Breast epithelium (tissue), 3 donors: ENCODE results near the gene SERAC1.

Source experiments
- POLR2AphosphoS5 ChIP-seq, 3 donors: sonication (generic); formaldehyde crosslinking; IDR thresholded peaks; one replicate each; pipeline ENCODE4 v1.6.1; 2017; ENCODE audit warnings: antibody characterized with exemption in 3 of 3
- TF ChIP-seq, protein P1 (sequence below), 3 donors: fragments of 450-650 bp; IDR thresholded peaks; one replicate each; pipeline ENCODE4 v1.5.1; 2016 to 2017; ENCODE audit warnings: antibody characterized with exemption in 3 of 3, mild to moderate bottlenecking in 3 of 3, moderate library complexity in 3 of 3

- TF ChIP-seq, protein P1, sequence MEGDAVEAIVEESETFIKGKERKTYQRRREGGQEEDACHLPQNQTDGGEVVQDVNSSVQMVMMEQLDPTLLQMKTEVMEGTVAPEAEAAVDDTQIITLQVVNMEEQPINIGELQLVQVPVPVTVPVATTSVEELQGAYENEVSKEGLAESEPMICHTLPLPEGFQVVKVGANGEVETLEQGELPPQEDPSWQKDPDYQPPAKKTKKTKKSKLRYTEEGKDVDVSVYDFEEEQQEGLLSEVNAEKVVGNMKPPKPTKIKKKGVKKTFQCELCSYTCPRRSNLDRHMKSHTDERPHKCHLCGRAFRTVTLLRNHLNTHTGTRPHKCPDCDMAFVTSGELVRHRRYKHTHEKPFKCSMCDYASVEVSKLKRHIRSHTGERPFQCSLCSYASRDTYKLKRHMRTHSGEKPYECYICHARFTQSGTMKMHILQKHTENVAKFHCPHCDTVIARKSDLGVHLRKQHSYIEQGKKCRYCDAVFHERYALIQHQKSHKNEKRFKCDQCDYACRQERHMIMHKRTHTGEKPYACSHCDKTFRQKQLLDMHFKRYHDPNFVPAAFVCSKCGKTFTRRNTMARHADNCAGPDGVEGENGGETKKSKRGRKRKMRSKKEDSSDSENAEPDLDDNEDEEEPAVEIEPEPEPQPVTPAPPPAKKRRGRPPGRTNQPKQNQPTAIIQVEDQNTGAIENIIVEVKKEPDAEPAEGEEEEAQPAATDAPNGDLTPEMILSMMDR (IDR thresholded peaks at IDR 0.05): no peak
- no peak for TF ChIP-seq POLR2AphosphoS5 (IDR thresholded peaks at IDR 0.05)
Observed at GRCh38 chr6:158170656-158171081, 2.6 kb upstream of the SERAC1 start.
